Mucosa of gallbladder (tissue), 1 donor: ENCODE measurements around the gene CCHCR1. TPM values are rescaled to one million over a fixed set of nuclear protein-coding genes. Genes with fewer than 3 reads are reported as not detected.
"Not testable (repeated sequence)": the region's sequence is repeated elsewhere in the genome, so short reads cannot be mapped to it uniquely, and the experiment has no call there.

Source experiments
- DNase-seq: peaks from one replicate; pipeline ENCODE4 v3.0.0-alpha.2; 2020; ENCODE audit warnings: low spot score
- total RNA-seq: library from RNA; stranded (reverse); gene quantifications from one replicate; pipeline ENCODE4 v1.2.1, GENCODE V29; 2021
- donor health status: DM: no; HTN: no; CAD: no.

CCHCR1 gene
- total RNA-seq, 1 donor from 2014 or later, result 28.8 TPM

DNA sequence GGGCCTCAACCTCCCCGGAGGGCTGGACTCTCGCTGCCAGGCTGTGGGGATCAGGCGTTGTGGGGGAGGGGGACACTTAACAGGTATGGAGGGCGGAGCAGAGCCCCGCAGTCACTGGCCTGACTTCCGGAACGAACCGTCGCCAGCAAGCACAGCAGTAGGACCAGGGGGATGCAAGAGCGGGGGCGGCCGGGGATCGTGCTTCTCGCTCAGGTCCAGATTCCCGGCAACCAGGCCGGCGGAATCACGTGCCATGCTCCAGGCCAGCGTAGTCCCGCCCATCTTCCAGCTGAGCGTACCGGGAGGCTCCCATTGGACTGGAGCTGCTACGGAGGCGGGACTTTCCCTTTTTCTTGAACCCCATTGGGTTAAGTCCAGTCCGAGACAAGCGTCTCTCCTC is 22.9 kb upstream of the CCHCR1 start:
- peak; percentile 72 for DNase-seq

DNA sequence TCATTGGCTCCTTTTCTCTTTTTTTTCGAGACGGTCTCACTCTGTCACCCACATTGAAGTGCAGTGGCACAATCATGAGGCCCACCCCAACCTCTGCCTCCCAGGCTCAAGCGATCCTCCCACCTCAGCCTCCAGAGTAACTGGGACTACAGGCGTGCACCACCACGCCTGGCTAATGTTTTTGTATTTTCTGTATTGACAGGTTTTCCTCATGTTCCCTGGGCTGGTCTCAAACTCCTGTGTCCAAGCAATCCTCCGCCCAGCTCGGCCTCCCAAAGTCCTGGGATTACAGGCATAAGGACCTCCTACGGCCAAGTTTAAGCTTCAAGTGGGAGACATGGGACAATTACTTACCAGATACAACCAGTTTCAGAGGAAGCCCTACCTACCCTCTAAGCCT is 22.3 kb upstream of the CCHCR1 start:
- DNase-seq, result no peak

DNA sequence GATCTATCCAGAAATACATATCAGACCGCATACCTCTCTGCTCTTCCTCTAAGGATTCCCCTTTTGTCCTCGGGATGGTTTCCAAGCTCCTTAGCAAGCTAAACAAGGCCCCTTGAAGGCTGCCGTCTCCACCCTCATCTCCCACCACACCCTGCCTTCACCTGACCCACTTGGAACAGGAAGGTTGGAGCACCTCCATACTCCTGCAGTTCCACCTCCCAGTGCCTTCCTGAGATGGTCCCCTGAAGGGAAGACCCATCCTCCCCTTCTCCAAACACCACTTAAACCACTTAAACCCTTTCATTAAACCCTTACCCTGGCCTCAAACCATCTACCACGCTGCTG is 21.4 kb upstream of the CCHCR1 start:
- no peak for DNase-seq

DNA sequence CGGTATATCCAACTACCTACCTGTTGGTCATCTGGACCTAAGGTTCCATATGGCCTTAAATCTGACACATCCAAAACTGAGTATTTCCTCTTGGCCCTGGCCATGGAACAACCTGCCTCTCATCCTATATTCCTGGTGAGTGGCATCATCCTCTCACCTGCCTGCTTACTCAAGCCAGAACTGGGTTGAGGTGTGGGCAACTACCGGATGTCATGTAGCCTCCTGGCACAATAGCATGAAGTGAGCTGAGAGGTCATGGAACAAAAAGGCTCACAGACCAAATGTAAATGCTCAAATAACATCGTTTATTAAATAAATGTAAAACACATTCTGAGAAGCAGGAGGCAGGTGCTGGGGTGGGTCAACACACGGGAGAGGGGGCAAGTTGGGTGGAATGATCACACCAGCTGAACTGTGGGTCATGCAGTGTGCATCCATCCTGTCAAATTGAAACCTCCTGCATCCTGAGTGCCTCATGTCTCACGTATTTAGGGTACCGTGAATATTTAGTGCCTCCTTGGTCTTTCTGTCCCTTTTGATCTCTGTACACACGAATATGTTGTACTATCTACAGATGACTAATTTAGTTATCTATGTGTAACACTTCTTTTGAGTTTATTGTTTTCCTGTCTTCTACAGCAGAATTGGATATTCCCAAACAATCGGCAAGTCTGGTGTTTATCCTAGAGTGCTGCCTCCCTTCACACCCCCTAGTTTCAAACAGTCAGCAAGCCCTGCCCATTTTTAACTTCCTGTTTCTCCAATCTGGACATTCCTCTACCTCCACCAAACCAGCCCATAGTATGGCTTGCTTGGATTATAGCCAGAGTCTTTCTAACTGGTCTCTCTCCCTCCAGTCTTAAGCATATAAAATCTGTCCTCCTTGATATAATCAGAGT is 20.8 kb upstream of the CCHCR1 start:
- no peak for DNase-seq

DNA sequence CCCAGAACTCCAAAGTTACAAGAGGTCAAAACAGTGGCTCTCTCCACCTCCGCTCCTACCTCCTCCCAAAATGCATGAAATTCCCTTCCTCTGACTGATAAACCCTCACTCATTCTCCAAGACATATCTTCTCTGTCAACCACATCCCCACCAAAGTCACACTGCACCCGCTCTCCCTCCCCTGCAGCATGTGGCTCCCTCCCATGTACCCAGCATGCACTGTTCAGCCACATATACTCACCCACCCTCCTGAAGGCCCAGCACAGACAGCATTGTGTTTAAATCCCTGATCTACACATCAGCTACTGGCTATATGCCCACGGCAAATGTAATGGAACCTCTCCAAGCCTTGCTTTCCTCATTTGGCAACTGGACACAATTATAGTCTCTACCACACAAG is 18.4 kb upstream of the CCHCR1 start:
- DNase-seq, result no peak

DNA sequence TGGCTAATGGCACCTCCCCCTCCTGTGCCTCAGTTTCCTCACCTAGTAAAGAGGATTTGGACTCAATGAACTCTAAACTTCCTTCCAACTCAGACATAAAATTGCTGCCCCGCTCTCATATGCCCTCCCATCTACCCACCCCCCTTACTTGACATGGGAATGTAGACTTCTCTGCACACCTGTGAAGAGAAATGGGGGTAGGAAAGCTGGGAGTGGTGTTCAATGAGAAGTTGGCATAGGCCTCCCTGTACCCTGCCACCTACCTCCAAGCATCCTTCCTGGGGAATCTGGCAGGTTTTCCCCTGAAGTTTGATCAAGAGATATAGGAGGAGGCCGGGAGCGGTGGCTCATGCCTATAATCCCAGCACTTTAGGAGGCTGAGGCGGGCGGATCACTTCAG is 16.8 kb upstream of the CCHCR1 start:
- no peak for DNase-seq

DNA sequence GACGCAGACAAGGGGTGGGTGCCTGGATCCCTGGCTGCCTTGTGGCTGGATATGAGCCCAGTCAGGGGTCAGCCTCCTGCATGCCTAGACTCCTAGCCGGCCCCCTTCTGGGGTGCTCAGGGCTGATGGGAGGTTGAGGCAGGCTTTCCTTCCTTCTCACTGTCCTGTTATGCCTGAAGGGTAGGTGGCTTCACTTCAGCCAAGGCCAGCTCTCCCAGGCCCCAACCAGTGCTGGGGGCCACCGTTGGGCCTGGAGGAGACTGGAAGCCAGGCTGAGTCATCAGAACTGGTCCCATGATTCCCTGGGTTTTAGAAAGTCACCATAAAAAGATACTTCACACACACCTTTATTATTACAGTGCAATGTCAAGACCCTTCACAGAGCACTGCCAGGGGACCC is 15.8 kb upstream of the CCHCR1 start:
- DNase-seq, result no peak

DNA sequence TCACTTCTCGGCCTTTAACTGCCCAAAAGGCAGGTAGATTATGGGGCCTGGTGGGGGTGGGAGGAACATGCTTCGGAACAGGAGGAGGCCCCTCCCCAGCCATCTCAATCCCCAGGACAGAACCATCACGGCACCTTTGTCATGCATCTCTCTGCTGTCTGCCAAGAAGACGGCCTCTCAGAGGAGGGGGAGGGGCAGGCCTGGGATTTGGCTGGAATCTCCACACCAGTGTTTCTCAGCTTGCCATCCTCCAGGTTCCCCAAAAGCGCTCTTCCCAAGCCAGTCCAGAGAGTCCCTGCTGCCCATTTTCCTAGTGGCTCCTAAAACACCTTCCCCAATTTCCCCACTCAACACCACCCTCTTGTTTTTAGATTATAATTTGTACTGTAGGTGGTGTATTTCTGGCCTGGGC is 15.4 kb upstream of the CCHCR1 start:
- DNase-seq, result no peak

DNA sequence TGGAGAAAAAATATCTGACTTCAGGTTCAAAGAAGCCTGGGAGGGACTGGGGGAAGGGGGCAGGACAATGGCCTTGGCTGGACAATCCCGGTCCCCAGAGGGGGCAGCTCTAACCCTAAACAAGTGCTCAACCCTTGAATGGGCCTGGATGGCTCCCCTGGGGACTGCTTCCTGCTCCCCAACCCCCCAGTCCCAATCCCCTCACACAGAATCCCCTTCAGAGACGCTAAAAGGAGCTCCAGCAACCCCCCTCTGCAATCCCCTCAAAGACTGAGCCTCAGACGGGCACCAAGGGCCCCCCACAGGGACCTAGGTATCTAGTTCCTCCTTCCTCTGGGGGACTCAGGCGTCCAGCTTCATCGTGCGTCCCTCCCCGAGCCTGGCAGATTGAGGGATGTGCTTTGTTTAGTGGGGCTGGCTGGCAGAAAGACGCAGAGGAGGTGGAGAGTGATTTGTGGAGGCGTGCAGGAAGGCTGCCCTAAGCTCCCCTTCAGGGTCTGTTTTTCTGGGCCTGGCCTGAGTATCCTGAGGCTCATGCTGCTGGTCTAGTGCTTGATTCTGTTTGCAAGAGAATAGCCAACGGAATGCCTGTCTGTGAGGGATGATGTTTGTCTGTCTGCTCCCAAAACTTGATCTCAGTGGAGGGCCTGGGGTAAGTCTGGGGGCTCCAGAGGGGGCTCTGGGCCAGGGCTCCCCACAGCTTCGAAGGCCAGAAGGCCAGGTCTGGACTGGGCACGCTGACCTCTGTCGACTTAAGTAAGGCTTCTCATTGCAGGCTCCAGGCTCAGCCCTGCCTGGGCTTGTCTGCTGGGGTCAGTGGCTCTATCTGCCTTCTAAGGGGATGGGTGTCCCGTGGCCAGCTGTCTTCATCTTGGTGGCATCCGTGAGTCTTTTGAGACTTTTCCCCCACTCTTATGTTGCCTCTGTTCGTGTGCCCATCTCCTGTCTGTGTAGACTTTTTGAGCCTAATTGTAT is 14.6 kb upstream of the CCHCR1 start:
- no peak for DNase-seq

DNA sequence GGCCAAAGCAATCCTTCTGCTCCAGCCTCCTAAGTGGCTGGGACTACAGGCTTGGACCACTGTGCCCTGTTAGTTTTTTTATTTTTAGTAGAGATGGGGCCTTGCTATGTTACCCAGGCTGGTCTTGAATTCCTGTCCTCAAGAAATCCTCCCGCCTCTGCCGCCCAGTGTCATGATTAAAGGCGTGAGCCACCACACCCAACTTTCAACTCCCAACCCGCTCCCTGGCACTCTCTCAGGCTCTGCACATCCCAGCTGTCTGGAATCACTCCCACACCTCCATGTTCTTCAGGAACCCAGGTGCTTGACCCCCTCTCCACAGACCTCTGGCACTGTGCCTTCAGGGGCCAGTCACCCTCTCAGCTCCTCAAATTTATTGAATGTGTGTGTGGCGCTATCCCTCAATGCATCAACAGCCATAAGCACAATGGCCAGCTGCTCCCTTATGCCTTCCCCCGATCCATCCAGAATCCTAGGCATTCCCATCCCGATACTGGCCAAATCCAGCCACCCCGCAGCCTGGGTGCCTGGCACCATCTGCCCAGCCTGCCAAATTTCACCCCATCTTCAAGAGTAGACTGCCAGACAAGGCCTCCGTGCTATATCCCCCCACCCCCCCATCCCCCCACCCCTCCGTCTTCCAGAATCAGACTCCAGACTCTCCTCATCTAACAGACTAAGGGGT is 13.5 kb upstream of the CCHCR1 start:
- no peak for DNase-seq

DNA sequence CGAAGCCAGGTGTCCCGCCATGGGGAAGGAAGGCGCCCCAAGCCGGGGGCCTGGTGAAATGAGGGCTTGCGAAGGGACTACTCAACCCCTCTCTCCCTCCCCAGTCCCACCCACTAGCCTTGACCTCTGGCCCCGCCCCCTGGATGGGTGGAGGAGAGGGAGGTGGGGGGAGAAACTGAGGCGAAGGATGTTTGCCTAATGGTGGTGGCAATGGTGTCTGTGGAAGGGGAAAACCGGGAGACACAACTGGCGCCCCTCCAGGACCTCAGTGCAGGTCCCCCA is 12.9 kb upstream of the CCHCR1 start, which contains the start of gene POU5F1:
TSS of gene POU5F1 (minus strand) at position 83 of the 282 bp plus-strand sequence. CDS start at position 21, 62 bp downstream.
- no peak for DNase-seq

DNA sequence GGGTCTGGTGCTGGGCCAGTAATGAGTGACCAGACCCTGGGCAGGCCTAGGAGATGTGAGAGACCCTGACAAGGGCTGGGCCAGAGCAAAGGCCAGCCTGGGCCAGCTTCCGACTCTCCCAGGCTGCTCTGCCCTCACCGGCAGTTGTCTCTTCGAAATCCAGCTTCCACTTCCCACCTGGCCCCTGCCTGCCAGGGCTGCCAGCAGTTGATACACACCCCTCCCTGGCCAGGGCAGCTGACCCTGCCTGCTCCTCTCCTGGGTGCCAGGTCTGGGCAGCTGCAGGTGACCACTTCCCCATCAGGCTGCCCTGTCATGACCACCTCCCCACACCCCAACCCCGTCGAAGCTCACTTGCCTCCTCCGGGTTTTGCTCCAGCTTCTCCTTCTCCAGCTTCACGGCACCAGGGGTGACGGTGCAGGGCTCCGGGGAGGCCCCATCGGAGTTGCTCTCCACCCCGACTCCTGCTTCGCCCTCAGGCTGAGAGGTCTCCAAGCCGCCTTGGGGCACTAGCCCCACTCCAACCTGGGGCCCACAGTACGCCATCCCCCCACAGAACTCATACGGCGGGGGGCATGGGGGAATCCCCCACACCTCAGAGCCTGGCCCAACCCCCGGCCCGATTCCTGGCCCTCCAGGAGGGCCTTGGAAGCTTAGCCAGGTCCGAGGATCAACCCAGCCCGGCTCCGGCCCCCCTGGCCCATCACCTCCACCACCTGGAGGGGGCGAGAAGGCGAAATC is 12.4 kb upstream of the CCHCR1 start:
- DNase-seq, result not testable (repeated sequence)

DNA sequence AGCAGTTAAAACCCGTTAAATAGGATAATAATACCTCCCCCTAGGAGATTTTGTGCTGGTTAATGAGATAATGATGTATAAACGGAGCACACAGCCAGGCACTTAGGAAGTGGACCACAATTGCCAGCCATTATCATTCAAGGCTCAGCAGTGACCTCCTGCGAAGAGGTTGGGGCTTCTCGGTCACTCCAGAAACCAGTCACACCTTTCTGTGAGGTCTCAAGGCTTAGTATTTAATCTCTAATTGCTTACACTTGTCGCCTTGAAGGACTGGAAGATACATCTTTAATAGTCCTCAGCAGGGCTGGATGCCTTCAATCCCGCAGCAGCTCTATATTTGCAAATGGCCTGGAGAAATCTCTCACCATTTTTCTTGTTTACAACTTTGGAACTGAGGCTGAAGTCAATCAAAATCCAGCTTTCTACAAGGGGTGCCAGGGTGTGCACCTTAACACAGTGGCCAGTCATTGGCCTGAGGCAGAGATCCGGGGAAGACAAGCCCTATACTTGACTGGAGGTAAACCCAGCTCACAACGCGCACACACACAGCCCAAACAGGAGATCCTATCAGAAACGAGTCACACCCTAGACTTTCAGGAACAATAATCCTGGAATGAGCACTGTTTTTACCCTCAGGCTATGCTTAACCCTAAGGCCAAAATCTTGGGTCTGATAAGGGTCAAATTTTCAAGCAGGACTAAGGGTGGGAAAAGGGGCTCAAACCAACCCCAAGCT is 11.7 kb upstream of the CCHCR1 start:
- DNase-seq, result no peak

DNA sequence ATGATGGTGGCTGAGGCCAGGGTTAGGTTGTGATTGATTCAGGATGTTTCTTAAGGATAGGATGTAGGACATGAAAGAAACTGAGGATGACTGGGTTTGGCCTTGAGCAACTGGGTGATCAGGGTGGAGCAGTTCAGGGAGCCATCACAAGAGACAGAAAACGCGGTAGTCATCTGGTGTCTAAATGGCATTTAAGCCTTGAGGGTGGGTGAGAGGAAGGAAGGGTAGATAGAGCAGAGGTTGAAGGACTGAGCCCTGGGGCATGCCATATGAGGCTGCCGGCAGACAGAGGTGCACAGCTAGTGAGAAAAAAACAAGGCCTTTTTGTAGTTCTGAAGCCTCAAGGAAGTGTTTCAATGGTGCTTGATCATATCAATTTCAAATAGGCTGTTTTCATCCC is 11.0 kb upstream of the CCHCR1 start:
- no peak for DNase-seq

DNA sequence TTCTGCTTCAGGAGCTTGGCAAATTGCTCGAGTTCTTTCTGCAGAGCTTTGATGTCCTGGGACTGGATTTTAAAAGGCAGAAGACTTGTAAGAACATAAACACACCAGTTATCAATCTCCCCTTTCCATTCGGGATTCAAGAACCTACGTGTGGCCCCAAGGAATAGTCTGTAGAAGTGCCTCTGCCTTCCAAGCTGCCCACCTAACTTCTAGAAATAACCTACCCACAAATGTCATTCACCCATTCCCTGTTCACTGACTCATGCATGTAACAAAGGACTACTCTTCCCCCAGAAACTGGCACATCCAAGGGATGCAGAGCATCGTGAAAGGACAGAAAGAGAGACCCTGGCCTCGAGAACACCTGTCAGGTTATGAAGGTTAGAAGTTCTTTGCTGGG is 8.4 kb upstream of the CCHCR1 start:
- DNase-seq, result no peak

DNA sequence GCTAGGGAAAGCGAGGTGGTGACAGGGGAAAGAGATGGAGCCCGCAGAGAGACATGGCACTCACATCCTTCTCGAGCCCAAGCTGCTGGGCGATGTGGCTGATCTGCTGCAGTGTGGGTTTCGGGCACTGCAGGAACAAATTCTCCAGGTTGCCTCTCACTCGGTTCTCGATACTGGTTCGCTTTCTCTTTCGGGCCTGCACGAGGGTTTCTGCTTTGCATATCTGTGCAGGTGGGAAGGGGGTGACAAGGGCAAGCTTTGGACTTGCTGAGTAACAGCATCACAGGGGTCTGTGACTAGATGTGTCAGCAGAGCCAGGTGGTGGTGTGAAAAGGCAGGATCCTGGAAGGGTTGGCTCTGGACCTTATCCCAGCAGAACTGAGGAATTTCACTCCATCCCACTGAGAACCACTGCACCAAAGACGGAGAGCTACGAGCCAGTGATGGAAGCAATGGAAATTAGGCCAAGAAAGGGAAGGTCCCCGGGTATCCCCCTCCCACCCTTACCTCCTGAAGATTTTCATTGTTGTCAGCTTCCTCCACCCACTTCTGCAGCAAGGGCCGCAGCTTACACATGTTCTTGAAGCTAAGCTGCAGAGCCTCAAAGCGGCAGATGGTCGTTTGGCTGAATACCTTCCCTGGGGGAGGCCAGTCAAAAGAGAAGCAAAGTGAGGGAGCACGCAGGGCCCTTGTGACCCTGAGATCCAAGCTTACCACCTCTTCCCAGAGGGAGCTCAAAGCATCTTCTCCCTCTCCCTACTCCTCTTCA is 7.6 kb upstream of the CCHCR1 start:
- DNase-seq, result not testable (repeated sequence)

DNA sequence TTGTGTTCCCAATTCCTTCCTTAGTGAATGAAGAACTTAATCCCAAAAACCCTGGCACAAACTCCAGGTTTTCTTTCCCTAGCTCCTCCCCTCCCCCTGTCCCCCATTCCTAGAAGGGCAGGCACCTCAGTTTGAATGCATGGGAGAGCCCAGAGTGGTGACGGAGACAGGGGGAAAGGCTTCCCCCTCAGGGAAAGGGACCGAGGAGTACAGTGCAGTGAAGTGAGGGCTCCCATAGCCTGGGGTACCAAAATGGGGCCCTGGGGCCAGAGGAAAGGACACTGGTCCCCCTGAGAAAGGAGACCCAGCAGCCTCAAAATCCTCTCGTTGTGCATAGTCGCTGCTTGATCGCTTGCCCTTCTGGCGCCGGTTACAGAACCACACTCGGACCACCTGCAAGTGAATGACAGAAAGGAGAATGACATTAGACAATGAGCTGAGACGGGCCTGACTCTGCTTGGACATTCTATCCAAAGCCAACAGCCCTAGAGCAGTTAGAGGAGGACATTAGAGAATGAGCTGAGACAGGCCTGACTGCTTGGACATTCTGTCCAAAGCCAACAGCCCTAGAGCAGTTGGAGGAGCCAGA is 7.0 kb upstream of the CCHCR1 start:
- DNase-seq, result not testable (repeated sequence)

DNA sequence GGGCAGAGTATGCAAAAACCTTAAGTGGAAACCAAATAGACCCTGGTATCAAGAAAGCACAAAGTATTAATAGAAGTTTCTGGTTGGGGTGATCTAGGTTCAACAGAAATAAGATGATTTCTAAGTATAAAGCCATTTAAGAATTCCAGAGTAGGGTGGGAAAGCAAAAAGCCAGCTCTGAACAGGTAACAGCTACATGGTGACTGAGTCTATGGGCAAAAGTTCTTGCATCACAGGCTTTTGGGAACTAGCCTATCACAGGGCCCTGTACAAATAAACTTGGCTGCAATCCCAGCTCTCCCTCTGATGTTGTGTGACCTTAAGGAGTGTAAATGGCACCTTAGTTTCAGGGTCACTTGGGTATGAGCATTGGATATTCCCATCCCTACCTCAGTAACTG is 6.3 kb upstream of the CCHCR1 start:
- DNase-seq, result no peak

DNA sequence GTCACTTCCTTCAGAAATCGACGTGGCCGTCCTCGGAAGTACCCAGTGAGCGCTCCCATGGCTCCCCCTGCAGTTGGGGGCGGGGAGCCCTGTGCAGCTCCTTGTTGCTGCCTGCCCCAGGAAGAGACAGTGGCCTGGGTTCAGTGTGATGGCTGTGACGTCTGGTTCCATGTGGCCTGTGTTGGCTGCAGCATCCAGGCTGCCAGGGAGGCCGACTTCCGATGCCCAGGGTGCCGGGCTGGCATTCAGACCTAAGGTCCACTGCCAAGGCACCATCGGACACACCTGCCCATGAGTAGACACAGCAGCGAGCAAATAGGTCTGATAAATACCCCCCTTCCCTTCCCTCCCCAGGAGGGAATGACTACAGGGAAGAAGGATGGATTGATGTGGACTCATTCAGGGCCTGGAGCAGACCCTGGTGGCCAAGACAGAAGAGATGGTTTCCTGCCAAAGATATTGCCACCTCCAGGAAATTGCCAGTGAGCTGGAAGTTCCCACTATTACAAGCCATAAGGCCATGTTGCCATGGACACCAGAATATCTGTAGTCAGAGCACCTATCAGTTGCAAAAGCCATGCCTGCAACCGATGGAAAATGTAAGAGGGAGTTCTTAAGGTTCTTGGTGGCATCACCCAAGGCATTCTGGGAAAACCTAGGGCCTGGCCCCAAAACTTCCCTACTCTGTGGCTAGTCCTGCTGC is 5.0 kb upstream of the CCHCR1 start:
- DNase-seq, result no peak
